GM13977 (cell line): Measurements from ENCODE around the gene CRYBB1.
"Not testable (repeated sequence)": the region's sequence is repeated elsewhere in the genome, so short reads cannot be mapped to it uniquely, and the experiment has no call there.

Source experiments
- DNase-seq: peaks from one replicate; pipeline ENCODE4 v3.0.0; 2012; ENCODE audit warnings: low spot score
- in situ Hi-C: fragments of 300-500 bp; cut with MboI; formaldehyde crosslinking; loops from one replicate; pipeline ENCODE4 v1.12.0; 2022; ENCODE audit warnings: low sequenced_read_pairs, low pct_unique_long_range_greater_than_20kb, mixed read lengths, inconsistent platforms; ENCODE audit not compliant: unreplicated experiment
- TF ChIP-seq, protein P1 (sequence below): IDR thresholded peaks from 2 replicates; pipeline ENCODE4 v1.5.1; 2012; ENCODE audit warnings: mild to moderate bottlenecking, control low read depth; ENCODE audit not compliant: insufficient read depth; ENCODE audit errors: extremely low read depth, missing control alignments

The CRYBB1 gene

DNA sequence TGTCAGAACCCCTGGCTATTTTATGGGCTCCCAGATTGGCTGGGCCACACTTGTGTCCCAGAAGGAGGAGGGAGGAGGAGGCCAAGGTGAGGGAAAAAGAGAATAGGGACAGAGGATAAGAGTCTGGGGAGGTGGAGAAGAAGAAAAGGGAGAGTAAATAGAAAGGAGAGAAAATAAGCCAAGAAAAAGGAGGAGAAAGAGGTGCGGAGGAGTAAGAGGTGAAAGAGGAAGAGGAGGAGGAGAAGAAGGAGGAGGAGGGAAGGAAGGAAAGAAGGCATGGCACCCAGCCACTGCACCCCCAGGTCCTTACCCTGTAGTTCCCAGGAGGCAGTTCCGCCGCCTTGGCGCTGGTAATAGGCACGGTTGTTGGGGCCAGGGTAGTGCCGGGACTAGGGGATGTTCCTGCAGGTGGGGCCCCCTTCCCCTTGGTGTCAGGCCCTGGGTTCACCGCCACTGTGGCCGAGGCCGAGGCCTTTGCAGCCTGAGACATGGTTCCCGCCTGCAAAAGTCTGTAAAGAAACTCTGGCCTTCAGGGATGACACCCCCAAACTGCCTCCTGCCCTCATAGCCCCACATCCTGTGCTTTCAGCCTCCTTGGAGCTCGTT, 1.9 kb downstream of the CRYBB1 start:
- TF ChIP-seq, protein P1, sequence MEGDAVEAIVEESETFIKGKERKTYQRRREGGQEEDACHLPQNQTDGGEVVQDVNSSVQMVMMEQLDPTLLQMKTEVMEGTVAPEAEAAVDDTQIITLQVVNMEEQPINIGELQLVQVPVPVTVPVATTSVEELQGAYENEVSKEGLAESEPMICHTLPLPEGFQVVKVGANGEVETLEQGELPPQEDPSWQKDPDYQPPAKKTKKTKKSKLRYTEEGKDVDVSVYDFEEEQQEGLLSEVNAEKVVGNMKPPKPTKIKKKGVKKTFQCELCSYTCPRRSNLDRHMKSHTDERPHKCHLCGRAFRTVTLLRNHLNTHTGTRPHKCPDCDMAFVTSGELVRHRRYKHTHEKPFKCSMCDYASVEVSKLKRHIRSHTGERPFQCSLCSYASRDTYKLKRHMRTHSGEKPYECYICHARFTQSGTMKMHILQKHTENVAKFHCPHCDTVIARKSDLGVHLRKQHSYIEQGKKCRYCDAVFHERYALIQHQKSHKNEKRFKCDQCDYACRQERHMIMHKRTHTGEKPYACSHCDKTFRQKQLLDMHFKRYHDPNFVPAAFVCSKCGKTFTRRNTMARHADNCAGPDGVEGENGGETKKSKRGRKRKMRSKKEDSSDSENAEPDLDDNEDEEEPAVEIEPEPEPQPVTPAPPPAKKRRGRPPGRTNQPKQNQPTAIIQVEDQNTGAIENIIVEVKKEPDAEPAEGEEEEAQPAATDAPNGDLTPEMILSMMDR = no peak
- in situ Hi-C loops = no loop called here
- no peak for DNase-seq

DNA sequence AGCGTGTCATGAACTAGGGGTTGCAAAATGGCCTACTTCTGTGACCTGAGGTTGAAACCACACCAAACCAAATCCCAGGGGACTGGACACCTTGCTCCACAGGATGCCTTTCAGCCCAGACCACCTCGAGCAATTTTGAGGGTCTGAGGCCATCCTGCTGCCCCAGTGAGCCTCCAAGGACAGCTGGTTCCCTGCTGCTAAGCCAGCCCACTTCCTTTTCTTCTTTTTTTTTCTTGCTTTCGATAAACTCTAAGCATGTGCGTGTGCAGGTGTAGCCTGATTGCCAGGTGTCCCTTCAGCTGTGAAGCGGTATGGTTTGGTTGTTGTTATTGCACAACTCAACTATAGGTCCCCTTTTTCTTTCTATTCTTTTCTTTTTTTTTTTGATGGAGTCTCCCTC, 2.7 kb downstream of the CRYBB1 start:
- TF ChIP-seq, protein P1 = no peak
- DNase-seq = peak; percentile 55
- in situ Hi-C loops = no loop called here

DNA sequence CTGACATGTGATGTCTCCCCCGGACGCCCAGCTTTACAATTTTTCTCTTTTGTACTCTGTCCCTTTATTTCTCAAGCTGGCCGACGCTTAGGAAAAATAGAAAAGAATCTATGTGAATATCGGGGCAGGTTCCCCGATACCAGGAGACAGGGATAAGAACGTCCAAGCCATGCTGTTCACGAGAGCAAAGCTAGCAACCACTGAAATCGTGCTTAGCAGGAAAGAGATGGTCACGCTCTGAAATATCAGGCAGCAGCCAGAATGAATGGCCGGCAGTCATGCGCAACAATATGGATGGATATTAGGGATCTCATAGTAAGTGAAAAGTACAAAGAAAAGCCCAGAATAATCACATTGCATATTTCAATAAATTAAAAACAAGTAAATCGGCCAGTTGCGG, 3.5 kb downstream of the CRYBB1 start:
- DNase-seq = no peak
- TF ChIP-seq, protein P1 = no peak
- in situ Hi-C loops = no loop called here

DNA sequence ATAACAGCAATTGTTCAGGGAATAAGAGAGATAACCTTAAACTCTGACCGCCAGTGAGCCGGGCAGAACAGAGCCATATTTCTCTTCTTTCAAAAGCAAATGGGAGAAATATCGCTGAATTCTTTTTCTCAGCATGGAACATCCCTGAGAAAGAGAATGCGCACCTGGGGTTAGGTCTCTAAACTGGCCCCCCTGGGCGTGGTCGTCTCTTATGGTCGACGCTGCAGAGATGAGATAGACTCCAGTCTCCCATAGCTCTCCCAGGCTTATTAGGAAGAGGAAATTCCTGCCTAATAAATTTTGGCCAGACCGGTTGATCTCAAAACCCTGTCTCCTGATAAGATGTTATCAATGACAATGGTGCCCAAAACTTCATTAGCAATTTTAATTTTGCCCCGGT, 4.1 kb downstream of the CRYBB1 start:
- DNase-seq, in situ Hi-C loops: not testable (repeated sequence)

DNA sequence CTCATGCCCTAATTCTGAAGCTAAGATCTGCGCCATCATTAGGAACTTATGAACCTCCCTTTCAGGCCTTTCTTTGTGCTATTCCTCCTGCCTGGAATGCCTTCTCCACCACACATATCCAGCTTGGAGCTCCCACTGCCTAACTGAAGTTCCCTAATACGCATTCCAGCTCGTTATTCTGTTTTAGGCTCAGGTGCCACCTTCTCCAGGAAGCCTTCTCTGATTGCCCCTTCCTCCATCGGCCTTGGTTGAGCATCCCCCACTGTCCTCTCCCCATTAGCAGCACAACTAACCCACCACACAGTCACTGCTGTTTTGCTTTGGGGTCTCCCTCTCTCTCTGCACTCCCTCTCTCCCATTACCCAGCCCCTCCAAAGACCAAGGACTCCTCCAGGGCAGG, 5.2 kb downstream of the CRYBB1 start:
- in situ Hi-C loops = no loop called here
- TF ChIP-seq, protein P1 = no peak
- DNase-seq = no peak

DNA sequence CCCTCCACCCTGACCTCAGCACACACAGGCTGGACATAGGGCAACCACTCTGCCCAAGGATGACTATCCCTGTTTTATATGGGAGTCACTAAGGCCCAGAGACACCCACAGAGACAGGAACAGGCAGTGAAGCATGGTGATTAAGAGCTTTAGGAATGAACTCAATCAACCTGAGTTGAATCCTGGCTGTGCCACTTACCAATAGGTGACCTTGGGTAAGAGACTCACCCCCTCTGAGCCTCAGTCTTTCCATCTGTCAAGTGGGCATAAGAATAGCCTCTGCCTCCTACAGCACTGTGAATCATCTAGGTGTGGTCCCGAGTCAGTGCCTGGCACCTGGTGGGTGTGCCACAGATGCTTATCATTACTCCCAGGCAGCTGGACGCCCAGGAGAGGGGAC, 6.8 kb downstream of the CRYBB1 start:
- TF ChIP-seq, protein P1 = no peak
- in situ Hi-C loops = no loop called here
- DNase-seq = no peak

DNA sequence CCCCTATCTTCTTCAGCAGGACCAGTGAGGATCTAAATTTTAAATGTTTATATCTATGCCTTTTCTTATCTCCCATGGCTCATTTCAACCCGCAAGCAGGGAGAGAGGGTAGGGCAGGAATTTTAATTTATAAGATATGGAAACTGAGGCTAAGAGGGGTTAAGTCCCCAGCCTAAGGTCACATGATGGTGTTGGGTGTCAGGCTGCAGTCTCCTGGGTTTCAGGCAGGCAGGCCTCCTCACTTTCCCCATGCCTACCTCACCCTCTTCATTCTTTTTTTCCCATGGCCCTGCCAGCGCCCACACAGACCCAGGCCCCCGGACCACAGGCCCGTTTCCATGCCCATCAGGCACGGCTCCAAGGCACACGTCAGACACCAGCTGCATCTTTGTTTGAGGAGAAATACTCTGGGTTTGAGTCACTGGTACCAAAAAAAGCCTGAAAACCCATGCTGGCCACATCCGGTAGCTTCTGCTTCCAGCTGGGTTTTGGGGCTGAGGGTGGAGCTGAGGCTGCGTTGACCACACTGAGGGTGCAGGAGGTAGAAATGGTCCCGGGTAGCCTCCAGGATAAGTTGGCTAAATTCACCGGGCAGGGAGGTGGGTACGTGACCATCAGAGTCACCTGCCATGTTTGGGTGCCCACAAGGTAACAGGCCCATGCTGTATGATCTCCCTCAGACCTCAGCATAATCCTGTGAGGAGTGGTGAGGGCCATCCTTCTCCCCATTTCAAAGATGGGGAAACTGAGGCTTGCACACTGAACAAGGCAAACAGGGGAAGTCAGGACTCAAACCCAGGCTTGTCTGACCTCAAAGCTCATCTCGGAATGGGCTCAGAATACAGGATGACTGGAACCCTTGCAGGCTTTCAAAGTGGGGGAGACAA, 7.5 kb downstream of the CRYBB1 start:
- TF ChIP-seq, protein P1 = no peak
- in situ Hi-C loops = no loop called here
- peak; percentile 79 for DNase-seq
